Activated T-helper 2 cell treated with anti-CD3 and anti-CD28 coated beads, Interferon-gamma antibody, Interleukin-2, Interleukin-4, amounts not matched to agents 10 μg/mL and 5 μg/mL and 100 μg/mL, durations not matched to agents 14 hours and 24 hours and 36 hours (primary cell): ENCODE measurements around the gene DOCK8. TPM values are rescaled to one million over a fixed set of nuclear protein-coding genes. Genes with fewer than 3 reads are reported as not detected.
A peak's percentile ranks its signal among the peaks of the same experiment; 100 is the strongest.
"Not testable (repeated sequence)": the region's sequence is repeated elsewhere in the genome, so short reads cannot be mapped to it uniquely, and the experiment has no call there.

Experiments used
- DNase-seq: peaks from one replicate; pipeline ENCODE4 v3.0.0; 2021; ENCODE audit warnings: low spot score
- H3K27ac Mint-ChIP-seq: one replicate; pipeline ENCODE4 v1.8.0; 2021; ENCODE audit warnings: mixed read lengths
- H3K27me3 Mint-ChIP-seq: one replicate; pipeline ENCODE4 v1.8.0; 2021; ENCODE audit warnings: low read depth, mixed read lengths
- H3K36me3 Mint-ChIP-seq: one replicate; pipeline ENCODE4 v1.8.0; 2021; ENCODE audit warnings: low read depth, mixed read lengths
- H3K4me1 Mint-ChIP-seq: one replicate; pipeline ENCODE4 v1.8.0; 2021; ENCODE audit warnings: low read depth, mixed read lengths
- H3K4me3 Mint-ChIP-seq: one replicate; pipeline ENCODE4 v1.8.0; 2021; ENCODE audit warnings: low read depth, mild to moderate bottlenecking, moderate library complexity, mixed read lengths
- H3K9me3 Mint-ChIP-seq: one replicate; pipeline ENCODE4 v1.8.0; 2021; ENCODE audit warnings: mixed read lengths
- intact Hi-C: fragments of 100-400 bp; cut with micrococcal nuclease; formaldehyde crosslinking; loops from one replicate; pipeline ENCODE4 v1.15.1; 2023
- total RNA-seq: library from RNA; stranded (reverse); gene quantifications from 2 replicates; pipeline ENCODE4 v1.2.3, GENCODE V29; 2022

Gene DOCK8
- total RNA-seq, 1 donor from 2014 or later: 113 TPM

DNA sequence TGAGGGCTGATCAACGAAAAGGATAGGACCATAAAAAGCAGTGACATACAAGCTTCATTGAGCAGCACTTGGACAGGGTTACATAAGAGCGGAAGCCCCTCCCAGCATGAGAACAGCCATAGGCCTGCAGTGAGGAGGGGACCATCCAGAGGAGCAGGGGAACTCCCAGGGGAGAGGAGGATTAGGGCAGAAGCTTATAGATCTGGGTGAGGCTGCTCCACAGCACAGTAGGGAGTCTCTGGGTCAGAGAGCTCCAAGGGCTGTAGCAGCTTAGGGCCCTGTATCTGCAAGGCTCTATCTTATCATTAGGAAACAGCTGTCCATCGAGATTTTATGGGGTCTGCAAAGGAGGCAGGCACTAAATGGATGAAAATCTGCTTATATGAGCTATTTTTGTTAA, 186.6 kb downstream of the DOCK8 start:
- Mint-ChIP-seq H3K27ac (peak overlapping the region; percentile 30), H3K4me1 (no peaks in the 10 kb centered on the region), H3K36me3 (peaks cover 78% of the 10 kb centered on the region), H3K4me3 (no peak overlapping the region), H3K9me3 (no peaks in the 10 kb centered on the region), H3K27me3 (no peaks in the 10 kb centered on the region)
- intact Hi-C loops: no loop called here
- no peak for DNase-seq

DNA sequence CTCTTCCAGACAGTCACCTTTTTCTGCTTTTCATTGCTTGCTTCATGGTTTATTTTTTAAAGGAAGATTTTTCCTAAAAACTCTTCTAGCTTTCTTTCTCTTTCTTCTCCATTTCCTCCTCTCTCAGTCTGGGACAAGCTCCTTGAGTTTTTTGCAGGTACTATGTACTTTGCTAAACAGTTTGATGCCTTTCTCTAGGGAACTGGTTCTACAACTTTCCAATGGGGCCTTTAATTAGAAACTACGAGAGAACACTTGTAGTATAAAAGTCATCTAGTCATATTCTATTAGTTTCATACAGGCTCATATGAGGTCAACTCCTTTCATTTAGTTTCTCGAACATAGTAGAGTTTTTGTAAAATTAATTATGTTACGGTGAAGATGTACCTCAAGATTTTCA, 189.6 kb downstream of the DOCK8 start:
- Mint-ChIP-seq H3K4me3 (no peak overlapping the region), H3K36me3 (peaks cover 84% of the 10 kb centered on the region), H3K27ac (peak overlapping the region; percentile 53), H3K9me3 (no peaks in the 10 kb centered on the region), H3K4me1 (no peaks in the 10 kb centered on the region), H3K27me3 (no peaks in the 10 kb centered on the region)
- DNase-seq: no peak
- intact Hi-C loops: no loop called here

DNA sequence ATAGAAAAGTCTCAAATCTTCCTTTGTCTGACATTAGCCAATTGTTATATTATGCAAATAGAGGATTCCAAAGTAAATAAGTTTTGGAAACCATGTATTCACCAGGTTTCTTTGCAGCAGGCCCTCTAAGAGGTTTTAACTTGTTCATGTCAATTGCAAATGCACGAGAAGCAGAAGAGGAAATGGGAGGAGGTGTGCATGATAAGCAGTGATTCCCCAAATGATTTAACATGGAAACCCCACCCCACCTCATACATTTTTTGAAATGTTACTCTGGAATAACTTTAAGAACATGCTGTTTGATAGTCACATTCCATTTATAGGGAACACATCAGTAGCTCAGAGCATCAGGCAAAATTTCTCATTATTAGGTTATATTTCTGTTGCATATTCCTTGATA, 190.7 kb downstream of the DOCK8 start:
- peaks cover 86% of the 10 kb centered on the region for H3K36me3 Mint-ChIP-seq
- no peaks in the 10 kb centered on the region for H3K4me1 Mint-ChIP-seq
- no peak for DNase-seq
- H3K9me3 Mint-ChIP-seq: no peaks in the 10 kb centered on the region
- no peak overlapping the region for H3K4me3 Mint-ChIP-seq
- H3K27me3 Mint-ChIP-seq: no peaks in the 10 kb centered on the region
- intact Hi-C loops: no loop called here
- no peak overlapping the region for H3K27ac Mint-ChIP-seq

DNA sequence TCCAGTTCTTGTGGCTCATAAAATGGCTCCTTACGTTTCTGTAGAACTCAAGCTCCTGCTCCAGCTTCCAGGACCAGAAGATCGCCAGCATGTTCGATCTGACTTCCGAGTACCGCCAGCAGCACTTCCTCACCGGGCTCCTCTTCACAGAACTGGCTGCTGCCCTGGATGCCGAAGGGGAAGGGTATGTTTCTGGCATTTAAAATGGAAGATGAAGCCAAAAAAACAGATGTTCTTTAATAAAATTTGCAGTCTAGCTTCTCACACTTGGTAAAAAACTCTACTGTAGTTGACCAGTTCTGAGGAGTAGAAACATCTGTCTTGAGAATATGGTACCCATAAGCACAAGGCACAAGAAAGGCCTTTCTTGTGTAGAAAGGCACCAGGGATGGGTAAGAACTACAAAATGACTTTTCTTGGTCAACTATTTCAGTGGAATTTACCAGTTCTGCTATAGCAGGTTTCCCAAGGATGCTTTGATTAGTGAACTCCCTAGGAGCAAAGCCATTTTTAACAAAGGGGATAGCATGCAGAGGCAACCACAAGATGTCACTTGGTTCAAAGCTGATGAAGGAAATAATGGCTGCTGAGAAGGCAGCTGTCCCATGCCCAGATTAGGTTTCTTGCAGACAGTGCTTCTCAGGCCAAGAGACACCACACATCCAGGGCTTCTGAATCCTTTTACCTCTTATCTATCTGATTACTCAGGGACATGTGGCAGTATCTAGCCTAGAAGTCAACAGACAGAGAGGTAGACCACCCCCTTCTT, 192.4 kb downstream of the DOCK8 start:
- DNase-seq: no peak
- peaks cover 84% of the 10 kb centered on the region for H3K36me3 Mint-ChIP-seq
- no peaks in the 10 kb centered on the region for H3K4me1 Mint-ChIP-seq
- H3K27me3 Mint-ChIP-seq: no peaks in the 10 kb centered on the region
- H3K27ac Mint-ChIP-seq: no peak overlapping the region
- no peaks in the 10 kb centered on the region for H3K9me3 Mint-ChIP-seq
- intact Hi-C loops: no loop called here
- no peak overlapping the region for H3K4me3 Mint-ChIP-seq

DNA sequence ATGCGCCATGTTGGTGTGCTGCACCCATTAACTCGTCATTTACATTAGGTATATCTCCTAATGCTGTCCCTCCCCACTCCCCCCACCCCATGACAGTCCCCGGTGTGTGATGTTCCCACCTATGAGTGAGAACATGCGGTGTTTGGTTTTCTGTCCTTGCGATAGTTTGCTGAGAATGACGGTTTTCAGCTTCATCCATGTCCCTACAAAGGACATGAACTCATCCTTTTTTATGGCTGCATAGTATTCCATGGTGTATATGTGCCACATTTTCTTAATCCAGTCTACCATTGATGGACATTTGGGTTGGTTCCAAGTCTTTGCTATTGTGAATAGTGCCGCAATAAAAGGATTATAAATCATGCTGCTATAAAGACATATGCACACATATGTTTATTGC, 195.0 kb downstream of the DOCK8 start:
- DNase-seq, intact Hi-C loops, H3K27me3 Mint-ChIP-seq, H3K4me1 Mint-ChIP-seq, H3K9me3 Mint-ChIP-seq, H3K4me3 Mint-ChIP-seq, H3K27ac Mint-ChIP-seq: not testable (repeated sequence)
- peaks cover 79% of the 10 kb centered on the region for H3K36me3 Mint-ChIP-seq

DNA sequence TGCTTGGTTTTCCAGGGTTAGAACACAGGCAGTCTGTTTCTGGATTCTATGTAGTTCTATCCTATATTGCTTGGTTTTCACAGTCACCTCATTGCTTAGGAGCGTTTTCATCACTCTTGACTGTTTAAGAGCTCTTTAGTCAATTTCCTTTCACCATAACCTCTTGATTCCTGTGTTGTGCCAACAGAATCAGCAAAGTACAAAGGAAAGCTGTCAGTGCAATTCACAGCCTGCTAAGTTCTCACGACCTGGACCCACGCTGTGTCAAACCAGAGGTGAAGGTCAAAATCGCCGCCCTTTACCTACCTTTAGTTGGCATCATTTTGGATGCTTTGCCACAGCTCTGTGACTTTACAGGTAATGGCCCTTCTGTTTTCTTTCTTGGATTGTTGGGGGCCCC, 199.9 kb downstream of the DOCK8 start:
- intact Hi-C loops: no loop called here
- Mint-ChIP-seq H3K9me3 (no peaks in the 10 kb centered on the region), H3K4me3 (no peak overlapping the region), H3K27me3 (no peaks in the 10 kb centered on the region), H3K36me3 (peaks cover 69% of the 10 kb centered on the region), H3K4me1 (no peaks in the 10 kb centered on the region), H3K27ac (no peak overlapping the region)
- no peak for DNase-seq

DNA sequence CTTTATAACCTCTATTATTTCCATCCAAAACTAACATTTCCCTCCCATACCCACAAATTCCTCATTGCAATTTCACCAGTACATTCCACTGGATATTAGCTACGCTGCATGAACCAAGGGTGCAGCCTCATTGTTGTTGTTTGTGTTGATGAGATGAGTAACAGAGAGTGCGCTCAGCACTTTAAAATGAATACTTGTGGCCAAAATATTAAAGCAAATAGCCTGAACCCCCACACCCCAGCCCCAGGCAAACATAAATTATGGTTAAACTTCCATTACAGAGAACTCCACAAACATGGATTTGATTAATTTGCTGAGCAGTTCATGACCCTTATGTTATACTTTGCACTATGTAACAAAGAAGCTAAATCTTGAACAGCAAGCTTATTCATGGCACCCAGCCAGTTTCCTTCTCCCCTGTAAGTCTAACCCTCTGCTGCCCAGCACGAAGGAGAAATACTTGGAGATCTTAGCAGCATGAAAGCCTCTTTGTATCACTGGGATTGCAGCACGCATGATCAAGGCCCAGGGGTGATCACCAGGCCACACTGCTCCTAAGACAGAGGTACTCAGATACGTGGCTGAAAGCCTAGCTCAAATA, 205.0 kb downstream of the DOCK8 start:
- Mint-ChIP-seq H3K36me3 (peaks cover 78% of the 10 kb centered on the region), H3K4me1 (no peaks in the 10 kb centered on the region), H3K9me3 (no peaks in the 10 kb centered on the region), H3K27me3 (no peaks in the 10 kb centered on the region), H3K4me3 (no peak overlapping the region), H3K27ac (no peak overlapping the region)
- intact Hi-C loops: no loop called here
- DNase-seq: no peak

DNA sequence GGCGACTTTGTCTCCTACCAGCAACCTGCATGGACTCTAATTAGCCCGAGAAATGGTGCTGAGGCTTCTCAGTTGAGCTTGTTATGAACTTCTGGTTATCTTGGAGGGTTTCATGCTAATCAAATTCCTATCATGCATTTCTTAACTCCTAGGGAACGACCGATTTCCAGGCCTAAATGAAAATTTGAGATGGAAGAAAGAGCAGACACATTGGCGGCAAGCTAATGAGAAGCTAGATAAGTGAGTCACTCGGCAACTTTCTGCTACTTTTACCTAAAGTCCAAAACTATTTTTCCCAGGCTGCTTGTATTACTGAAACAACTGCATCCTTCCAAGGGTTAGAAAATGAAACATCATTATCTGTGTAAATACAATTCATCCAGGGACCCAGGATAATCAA, 207.2 kb downstream of the DOCK8 start:
- H3K27ac Mint-ChIP-seq: no peak overlapping the region
- no peaks in the 10 kb centered on the region for H3K27me3 Mint-ChIP-seq
- intact Hi-C loops: no loop called here
- H3K9me3 Mint-ChIP-seq: no peaks in the 10 kb centered on the region
- DNase-seq: no peak
- H3K4me1 Mint-ChIP-seq: no peaks in the 10 kb centered on the region
- no peak overlapping the region for H3K4me3 Mint-ChIP-seq
- H3K36me3 Mint-ChIP-seq: peaks cover 73% of the 10 kb centered on the region

DNA sequence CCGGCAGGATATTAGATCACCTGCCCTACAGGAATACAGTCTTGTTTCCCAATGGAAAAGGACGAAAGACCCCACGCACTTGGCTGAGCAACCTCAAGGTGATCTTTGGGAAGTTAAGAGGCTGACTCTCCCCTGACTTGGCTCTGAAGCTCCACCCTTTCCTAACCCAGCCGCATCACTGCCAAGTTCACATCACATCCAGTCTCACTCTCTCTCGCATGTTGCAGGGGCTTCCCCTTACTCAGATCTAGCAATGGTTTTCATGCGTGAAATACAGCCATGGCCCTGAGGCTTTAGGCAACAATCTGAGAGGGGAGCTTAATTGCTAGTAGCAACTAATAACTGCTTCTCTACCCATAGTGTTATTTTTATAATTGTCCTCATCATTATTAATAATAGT, 211.6 kb downstream of the DOCK8 start:
- Mint-ChIP-seq H3K4me3 (no peak overlapping the region), H3K4me1 (no peaks in the 10 kb centered on the region), H3K27me3 (no peaks in the 10 kb centered on the region), H3K36me3 (peaks cover 70% of the 10 kb centered on the region), H3K9me3 (no peaks in the 10 kb centered on the region), H3K27ac (no peak overlapping the region)
- intact Hi-C loops: no loop called here
- DNase-seq: no peak

DNA sequence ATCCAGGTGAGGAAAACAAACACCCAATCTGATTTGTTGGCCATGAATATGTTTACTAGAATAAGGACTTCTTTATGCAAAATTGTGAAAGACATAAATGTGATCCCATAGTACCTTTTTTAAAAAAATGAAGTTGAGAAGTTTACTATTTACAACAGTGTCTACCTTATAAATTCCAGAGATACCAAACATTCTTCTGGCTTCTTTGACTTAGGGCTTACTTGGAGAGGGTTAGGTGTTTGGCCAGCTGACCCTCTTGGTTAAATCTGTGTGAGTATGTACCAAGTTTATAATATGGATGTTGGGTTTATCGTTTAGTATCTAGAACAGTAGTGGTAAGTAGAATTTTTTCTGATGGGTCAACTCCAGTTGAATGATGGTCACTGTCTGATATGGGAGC, 212.3 kb downstream of the DOCK8 start:
- intact Hi-C loops: no loop called here
- no peak for DNase-seq
- Mint-ChIP-seq H3K36me3 (peaks cover 68% of the 10 kb centered on the region), H3K27ac (no peak overlapping the region), H3K27me3 (no peaks in the 10 kb centered on the region), H3K4me3 (no peak overlapping the region), H3K4me1 (no peaks in the 10 kb centered on the region), H3K9me3 (no peaks in the 10 kb centered on the region)

DNA sequence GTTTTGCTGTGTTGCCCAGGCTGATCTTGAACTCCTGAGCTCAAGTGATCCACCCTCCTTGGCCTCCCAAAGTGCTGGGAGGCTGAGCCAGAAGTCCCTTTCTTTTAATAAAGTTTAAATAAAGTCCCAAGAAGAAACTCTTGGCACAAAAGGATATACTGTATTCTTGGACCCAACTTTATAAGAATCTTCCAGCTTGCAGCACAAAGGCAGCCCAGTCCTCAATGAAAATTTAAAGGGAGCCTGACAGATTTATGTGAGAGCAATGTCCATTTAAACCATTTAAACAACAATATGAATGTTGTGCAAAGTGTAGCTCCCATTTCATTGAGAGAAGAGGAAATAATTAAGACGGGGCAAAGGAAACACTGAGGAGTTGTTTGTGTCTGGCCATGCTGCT, 217.0 kb downstream of the DOCK8 start:
- no peak for DNase-seq
- Mint-ChIP-seq H3K36me3 (peaks cover 75% of the 10 kb centered on the region), H3K4me3 (no peak overlapping the region), H3K4me1 (no peaks in the 10 kb centered on the region), H3K27me3 (no peaks in the 10 kb centered on the region), H3K9me3 (no peaks in the 10 kb centered on the region), H3K27ac (no peak overlapping the region)
- intact Hi-C loops: no loop called here

DNA sequence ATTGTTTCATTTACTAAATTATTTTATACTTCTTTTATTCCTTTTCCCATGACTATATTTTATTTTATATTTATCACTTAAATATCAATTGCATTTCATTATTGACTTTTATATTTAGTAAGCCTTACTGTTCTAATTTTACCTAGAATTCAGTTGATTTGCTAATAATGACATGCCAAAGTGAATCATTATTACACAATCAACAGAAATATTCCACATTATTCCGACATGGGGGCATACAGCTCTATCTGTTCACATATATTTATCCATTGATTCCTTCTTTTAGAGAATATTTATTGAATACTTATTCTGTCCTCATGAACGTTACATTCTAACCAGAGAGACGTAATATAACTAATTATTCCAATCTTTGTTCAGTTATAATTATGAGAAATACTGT, 221.8 kb downstream of the DOCK8 start:
- H3K27me3 Mint-ChIP-seq: no peaks in the 10 kb centered on the region
- peaks cover 84% of the 10 kb centered on the region for H3K36me3 Mint-ChIP-seq
- no peaks in the 10 kb centered on the region for H3K9me3 Mint-ChIP-seq
- intact Hi-C loops: no loop called here
- DNase-seq: no peak
- no peak overlapping the region for H3K4me3 Mint-ChIP-seq
- no peaks in the 10 kb centered on the region for H3K4me1 Mint-ChIP-seq
- no peak overlapping the region for H3K27ac Mint-ChIP-seq

DNA sequence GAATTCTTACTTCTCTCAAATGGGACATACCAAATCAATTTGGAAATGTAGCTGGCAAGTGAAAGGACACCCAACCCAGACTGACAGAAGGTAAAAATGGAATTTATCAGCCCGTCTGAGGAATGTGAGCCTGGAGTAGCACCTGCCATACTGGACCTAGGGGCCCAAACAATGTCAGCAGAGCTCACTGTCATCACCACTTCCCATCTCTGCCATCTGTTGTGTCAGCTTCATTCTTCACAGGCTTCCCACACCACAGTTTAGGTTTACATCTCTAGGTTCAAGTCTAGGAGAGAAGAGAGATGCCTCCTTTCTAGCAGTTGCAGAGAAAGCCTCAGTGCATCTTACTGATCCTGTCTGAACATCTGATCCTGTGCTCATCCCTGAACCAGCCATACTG, 222.4 kb downstream of the DOCK8 start:
- Mint-ChIP-seq H3K4me1 (no peaks in the 10 kb centered on the region), H3K36me3 (peaks cover 83% of the 10 kb centered on the region), H3K27ac (no peak overlapping the region), H3K9me3 (no peaks in the 10 kb centered on the region), H3K4me3 (no peak overlapping the region), H3K27me3 (no peaks in the 10 kb centered on the region)
- intact Hi-C loops: no loop called here
- no peak for DNase-seq
